T-helper 2 cell treated with Interferon-gamma antibody and Interleukin-4, amounts not matched to agents 5 μg/mL and 100 μg/mL, for 36 hours (primary cell): ENCODE data around the gene SYT7.

Source experiments
- DNase-seq: peaks from one replicate; pipeline ENCODE4 v3.0.0; 2021; ENCODE audit warnings: low spot score
- H3K27ac Mint-ChIP-seq: one replicate; pipeline ENCODE4 v1.8.0; 2021; ENCODE audit warnings: mild to moderate bottlenecking, mixed read lengths
- H3K27me3 Mint-ChIP-seq: one replicate; pipeline ENCODE4 v1.8.0; 2021; ENCODE audit warnings: low read depth, mixed read lengths
- H3K36me3 Mint-ChIP-seq: one replicate; pipeline ENCODE4 v1.8.0; 2021; ENCODE audit warnings: low read depth, mixed read lengths
- H3K4me1 Mint-ChIP-seq: one replicate; pipeline ENCODE4 v1.8.0; 2021; ENCODE audit warnings: low read depth, mixed read lengths
- H3K4me3 Mint-ChIP-seq: one replicate; pipeline ENCODE4 v1.8.0; 2022; ENCODE audit warnings: mild to moderate bottlenecking, moderate library complexity, mixed read lengths
- H3K9me3 Mint-ChIP-seq: one replicate; pipeline ENCODE4 v1.8.0; 2021; ENCODE audit warnings: mixed read lengths

Gene SYT7

DNA sequence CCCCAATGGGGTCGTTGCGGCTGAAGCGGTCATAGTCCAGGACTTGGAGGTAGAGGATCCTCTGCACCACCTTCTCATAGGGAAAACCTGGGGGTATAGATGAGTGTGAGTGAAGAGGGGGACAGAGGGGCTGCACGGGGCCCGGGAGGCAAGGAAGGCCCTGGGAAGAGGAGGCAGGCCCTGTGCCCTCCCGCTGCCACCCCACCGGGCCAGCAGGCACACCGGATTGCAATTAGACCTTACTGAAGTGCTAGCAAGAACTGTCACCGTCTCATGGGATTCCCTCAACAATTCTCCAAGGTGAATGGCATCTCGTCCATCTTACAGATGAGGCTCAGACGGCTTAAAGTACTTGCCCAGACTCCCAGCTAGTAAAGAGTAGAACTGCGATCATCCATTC lies 56.4 kb downstream of the SYT7 start:
- Mint-ChIP-seq H3K27ac (no peak overlapping the region), H3K27me3 (peaks cover 3% of the 10 kb centered on the region), H3K4me3 (no peak overlapping the region), H3K36me3 (no peaks in the 10 kb centered on the region), H3K4me1 (no peaks in the 10 kb centered on the region), H3K9me3 (no peaks in the 10 kb centered on the region)
- no peak for DNase-seq

DNA sequence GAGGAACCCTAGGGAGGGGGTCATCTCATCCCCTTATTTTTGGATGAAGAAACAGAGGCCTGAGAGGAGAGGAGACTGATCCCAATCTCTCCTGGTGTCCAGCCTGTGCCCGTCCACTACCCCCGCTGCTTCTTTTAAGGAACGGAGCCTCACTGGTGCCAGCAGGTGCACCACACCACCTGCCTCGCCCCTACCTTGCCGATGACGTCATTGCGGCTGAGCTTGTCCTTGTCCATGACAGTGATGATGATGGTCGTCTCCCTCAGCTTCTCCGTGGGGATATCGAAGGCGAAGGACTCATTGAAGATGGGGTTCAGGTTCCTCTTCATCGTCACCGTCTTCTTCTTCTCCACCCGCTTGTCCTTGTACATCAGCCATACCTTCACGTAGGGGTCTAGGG lies 58.0 kb downstream of the SYT7 start:
- no peaks in the 10 kb centered on the region for H3K36me3 Mint-ChIP-seq
- no peak overlapping the region for H3K27ac Mint-ChIP-seq
- peaks cover 3% of the 10 kb centered on the region for H3K27me3 Mint-ChIP-seq
- H3K4me1 Mint-ChIP-seq: no peaks in the 10 kb centered on the region
- DNase-seq: no peak
- H3K4me3 Mint-ChIP-seq: no peak overlapping the region
- no peaks in the 10 kb centered on the region for H3K9me3 Mint-ChIP-seq

DNA sequence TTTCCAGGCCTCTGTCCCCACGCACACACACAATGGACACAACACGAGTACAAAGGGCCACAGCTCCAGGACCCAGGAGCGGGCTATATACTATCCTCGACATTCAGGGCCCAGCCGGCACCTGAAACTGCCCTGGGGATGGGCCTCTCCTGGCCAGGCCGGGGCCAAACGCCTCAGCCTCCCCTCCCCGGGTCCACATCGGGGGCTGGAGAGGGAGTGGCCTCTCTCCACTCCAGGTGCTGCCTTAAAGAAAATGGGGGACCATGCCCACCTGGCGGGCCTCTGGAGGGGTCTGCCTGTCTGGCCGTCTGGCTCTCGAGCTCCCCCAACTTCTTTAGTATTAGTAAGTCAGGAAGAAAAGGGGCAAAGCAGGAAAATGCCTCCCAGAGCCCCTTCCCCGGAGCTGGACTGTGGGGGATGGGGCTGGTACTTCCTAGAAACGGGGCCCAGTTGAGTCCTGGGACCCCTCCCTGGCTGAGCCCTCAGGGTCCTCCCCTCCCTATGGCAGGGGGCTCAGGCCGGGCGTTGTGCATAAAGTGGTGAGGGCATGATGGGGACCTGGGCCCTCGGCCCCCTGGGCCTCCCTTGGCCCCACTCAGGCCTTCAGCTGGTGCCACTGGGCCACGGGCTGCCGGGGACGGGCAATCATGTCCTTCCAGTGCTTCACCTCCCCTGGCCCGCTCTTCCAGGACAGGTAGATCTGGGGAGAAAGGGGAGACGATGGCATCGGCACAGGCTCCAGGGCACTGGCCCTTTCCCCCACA lies 62.7 kb downstream of the SYT7 start:
- Mint-ChIP-seq H3K4me3 (no peak overlapping the region), H3K27me3 (peaks cover 3% of the 10 kb centered on the region), H3K36me3 (no peaks in the 10 kb centered on the region), H3K27ac (no peak overlapping the region), H3K4me1 (no peaks in the 10 kb centered on the region), H3K9me3 (no peaks in the 10 kb centered on the region)
- DNase-seq: no peak

DNA sequence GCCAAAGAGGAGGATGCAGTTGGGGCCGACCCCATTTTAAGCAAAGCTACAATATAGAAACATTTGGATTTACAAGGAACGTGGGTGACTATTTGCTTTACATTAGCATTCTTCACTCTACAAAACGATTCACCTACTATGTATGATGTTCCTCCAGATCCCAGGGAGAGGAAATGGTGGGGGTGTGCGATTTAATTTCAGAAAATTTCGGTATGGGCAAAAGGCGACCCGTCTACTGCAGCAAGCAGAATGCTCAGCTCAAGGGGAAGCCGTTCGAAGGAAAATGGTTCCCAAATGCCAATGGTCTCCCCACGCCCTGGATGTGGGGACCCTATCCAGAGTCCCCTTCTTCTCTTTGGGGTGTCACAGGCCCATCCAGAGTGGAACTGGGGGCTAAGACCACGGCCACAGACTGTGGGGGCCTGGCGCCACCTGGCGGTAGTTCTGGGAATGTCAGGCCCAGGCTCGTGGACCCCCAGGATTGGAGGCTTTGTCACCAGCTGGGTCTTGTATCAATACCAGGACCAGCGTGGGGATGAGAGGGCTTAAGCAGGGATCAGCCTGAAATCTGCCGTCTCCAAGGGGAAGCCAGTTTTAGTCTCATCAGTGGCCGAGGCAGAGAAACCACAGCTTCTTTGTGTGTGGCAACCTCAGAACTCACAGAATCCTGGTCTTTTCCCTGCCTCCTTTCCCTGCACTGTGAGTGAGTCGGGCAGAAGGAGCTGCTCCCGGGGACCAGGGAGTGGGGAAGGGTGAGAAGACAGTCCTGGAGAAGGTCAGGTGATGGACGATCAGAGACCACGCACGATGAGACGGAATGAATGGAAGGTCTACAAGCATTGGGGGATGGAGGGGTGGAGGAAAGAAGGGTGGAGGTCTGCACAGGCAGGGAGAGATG lies 64.0 kb downstream of the SYT7 start:
- DNase-seq: peak; percentile 29
- Mint-ChIP-seq H3K27me3 (peaks cover 6% of the 10 kb centered on the region), H3K4me3 (no peak overlapping the region), H3K36me3 (no peaks in the 10 kb centered on the region), H3K4me1 (no peaks in the 10 kb centered on the region), H3K9me3 (no peaks in the 10 kb centered on the region), H3K27ac (no peak overlapping the region)

DNA sequence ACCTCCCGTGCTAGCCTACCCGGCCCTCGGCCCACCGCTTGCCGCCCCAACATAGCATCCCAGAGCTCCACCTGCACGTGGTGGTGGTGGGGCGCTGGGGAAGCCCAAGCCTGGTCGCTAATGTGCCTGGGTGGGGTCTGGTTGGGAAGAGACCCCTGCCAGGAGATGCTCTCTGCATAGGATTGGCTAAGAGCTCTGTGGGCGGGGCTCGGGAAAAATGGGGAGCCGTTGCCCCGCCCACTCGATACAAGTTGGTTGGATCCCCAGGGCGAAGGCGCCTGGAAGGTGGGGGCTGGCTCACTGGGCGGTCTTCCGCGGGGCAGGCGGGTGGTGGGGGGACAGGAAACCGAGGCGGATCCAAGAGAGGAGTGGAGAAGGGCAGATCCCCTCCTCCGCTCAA lies 64.7 kb downstream of the SYT7 start:
- Mint-ChIP-seq H3K4me3 (no peak overlapping the region), H3K27me3 (peaks cover 11% of the 10 kb centered on the region), H3K27ac (no peak overlapping the region), H3K4me1 (no peaks in the 10 kb centered on the region), H3K9me3 (no peaks in the 10 kb centered on the region), H3K36me3 (no peaks in the 10 kb centered on the region)
- DNase-seq: no peak

DNA sequence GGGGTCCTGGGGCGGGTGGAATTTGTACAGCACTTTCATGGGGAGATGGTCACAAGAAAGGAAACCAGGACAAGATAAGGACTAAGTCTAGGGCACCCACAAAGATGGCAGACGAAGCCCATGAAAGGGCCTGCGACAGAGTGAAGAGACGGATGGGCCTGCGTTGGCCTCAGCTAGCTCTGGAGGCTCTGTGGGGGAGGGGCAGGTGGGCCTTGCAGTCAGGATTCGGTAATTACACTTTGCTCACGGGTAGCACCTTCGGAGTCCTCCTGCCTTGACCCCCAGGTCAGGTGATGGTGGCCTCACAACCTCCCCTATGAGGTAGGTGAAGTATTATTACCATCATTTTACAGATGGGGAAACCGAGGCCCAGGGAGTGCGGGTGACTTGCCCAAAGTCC lies 65.2 kb downstream of the SYT7 start:
- Mint-ChIP-seq H3K4me3 (no peak overlapping the region), H3K27me3 (peaks cover 14% of the 10 kb centered on the region), H3K4me1 (no peaks in the 10 kb centered on the region), H3K9me3 (no peaks in the 10 kb centered on the region), H3K27ac (no peak overlapping the region), H3K36me3 (no peaks in the 10 kb centered on the region)
- DNase-seq: no peak

DNA sequence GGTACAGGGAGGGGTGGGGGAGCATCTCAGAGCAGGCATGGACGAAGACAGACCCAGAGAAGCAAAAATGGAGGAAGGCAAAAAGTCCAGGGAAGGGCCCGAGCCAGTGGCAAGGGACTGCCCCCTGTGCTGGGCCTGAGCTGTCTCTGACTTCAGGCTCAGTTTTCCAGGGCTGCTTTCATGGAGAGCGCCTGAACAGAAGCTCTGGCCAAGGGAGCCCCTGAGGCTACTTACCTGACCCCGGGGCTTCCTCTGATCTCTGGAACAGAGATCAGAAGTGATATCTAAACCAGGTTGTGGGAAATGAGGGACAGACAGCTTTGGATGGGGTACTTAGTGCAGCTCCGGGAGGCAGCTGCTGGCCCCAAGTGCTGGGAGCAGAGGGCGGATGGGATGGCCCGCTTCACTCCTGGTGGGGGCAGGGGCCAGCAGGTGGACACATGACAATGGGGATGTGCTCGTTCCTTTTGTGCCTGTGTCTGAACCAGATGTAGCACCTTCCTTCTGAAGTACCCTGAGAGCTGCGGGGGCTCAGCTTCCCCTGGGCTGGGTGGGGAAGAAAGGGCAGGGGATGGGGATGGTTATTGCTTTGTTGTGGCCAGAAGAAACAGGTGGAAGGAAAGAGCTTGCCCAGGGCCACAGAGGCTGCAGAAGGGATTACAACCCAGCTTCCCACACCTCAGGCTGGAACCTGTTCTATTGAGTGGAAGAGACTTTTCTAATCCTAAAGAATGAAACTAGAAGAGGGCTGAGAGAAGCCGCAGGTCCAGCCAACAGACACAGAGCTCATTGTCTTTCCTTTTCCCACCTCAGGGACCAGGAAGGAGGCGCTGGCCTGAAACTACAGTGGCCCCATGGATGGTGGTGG lies 66.6 kb downstream of the SYT7 start:
- DNase-seq: no peak
- H3K4me3 Mint-ChIP-seq: no peak overlapping the region
- H3K27ac Mint-ChIP-seq: no peak overlapping the region
- H3K4me1 Mint-ChIP-seq: no peaks in the 10 kb centered on the region
- H3K36me3 Mint-ChIP-seq: no peaks in the 10 kb centered on the region
- no peaks in the 10 kb centered on the region for H3K9me3 Mint-ChIP-seq
- peaks cover 19% of the 10 kb centered on the region for H3K27me3 Mint-ChIP-seq

DNA sequence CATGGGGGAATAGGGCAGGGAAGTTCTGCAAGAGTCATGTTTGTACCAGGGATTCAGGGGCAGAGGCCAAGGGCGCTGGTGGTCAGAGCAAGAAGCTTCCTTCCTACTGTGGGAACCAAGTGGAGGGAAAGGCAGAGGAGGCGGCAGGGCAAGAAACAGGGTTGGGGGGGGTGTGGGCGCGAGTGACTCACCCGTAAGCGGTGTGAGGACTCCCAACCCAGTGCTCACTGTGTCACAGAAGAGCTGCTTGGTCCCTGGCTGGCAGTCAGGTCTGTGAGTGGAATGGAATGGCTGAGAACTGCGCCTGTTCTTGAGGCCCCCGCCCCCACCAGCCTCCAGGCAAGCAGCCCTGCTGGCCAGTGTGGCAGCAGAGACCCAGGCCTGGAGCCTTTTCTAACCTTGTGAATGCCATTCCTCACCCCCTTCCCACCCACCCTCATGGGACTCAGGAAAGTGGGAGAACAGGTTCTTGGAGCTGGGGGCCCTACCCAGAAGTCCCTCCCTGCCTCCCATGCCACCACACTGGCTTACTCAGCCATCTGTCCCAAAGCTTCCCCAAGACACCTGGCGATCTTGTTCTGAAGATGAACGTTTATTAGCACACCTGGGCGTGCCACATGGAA lies 67.6 kb downstream of the SYT7 start:
- H3K36me3 Mint-ChIP-seq: no peaks in the 10 kb centered on the region
- H3K4me3 Mint-ChIP-seq: no peak overlapping the region
- no peak overlapping the region for H3K27ac Mint-ChIP-seq
- peaks cover 20% of the 10 kb centered on the region for H3K27me3 Mint-ChIP-seq
- no peaks in the 10 kb centered on the region for H3K9me3 Mint-ChIP-seq
- H3K4me1 Mint-ChIP-seq: peaks cover under 1% of the 10 kb centered on the region
- DNase-seq: no peak

DNA sequence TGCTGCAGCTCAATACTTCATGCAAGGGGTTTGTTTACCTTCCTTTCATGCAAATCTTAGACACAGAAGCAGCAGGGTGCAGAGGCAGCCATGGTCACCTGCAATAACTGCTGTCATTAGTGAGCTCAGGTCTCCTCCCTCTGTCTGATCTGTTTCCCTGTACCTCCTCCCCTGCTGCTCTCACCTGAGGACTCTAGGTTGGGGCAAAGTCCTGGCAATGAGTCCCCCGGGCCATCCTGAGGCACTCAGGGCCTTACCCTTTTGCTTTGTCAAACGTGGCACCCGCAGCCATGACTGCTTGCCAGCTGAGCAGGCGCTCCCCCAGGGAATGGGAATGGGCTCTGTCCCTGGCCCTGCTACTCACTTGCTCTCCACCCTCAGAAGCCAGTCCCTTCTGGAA lies 68.4 kb downstream of the SYT7 start:
- DNase-seq: no peak
- Mint-ChIP-seq H3K9me3 (no peaks in the 10 kb centered on the region), H3K36me3 (no peaks in the 10 kb centered on the region), H3K4me1 (peaks cover 7% of the 10 kb centered on the region), H3K27me3 (peaks cover 27% of the 10 kb centered on the region), H3K4me3 (no peak overlapping the region), H3K27ac (no peak overlapping the region)

DNA sequence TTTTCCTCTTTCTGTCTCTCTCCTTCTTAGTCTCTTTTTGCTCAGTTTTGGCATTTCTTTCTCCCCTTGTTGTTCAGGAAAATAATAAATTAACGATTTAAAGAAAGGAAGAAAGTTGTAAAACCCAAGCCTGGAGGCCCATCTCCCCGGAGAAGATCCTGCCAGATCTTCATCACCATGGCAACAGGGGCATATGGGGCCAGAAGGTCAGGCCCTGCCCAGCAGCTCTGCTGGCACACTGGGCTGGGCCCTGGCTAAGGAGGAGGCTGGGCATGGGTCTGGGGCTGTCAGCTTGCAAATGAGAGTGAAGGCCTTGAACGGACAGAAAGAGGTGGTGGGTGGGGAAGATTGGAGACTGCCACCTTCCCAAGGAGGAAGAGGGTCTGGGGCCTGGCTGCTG lies 69.5 kb downstream of the SYT7 start:
- H3K27me3 Mint-ChIP-seq: peaks cover 34% of the 10 kb centered on the region
- peaks cover 7% of the 10 kb centered on the region for H3K4me1 Mint-ChIP-seq
- no peak for DNase-seq
- no peak overlapping the region for H3K27ac Mint-ChIP-seq
- H3K9me3 Mint-ChIP-seq: no peaks in the 10 kb centered on the region
- H3K4me3 Mint-ChIP-seq: no peak overlapping the region
- no peaks in the 10 kb centered on the region for H3K36me3 Mint-ChIP-seq

DNA sequence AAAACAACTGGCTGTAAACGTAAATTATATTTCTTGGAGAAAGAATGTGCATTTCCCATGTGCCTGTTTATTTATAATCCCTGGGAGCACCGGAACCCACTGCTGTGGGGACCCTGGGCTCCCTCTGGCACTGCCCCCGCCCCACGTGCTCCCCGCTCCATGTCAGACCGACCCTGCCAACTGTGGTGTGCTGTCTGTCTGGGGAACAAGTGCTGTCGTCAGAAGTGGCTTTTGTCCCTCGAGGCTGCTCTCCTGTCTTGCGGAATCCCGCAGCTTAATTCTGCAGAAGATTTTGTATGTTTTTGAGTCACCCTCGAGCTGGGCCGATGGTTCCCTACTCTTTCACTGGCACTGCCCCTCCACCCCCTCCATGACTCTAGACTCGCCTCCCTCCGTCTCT lies 69.9 kb downstream of the SYT7 start:
- peaks cover 7% of the 10 kb centered on the region for H3K4me1 Mint-ChIP-seq
- no peaks in the 10 kb centered on the region for H3K36me3 Mint-ChIP-seq
- no peak for DNase-seq
- no peak overlapping the region for H3K27ac Mint-ChIP-seq
- H3K4me3 Mint-ChIP-seq: no peak overlapping the region
- H3K9me3 Mint-ChIP-seq: no peaks in the 10 kb centered on the region
- H3K27me3 Mint-ChIP-seq: peaks cover 38% of the 10 kb centered on the region

DNA sequence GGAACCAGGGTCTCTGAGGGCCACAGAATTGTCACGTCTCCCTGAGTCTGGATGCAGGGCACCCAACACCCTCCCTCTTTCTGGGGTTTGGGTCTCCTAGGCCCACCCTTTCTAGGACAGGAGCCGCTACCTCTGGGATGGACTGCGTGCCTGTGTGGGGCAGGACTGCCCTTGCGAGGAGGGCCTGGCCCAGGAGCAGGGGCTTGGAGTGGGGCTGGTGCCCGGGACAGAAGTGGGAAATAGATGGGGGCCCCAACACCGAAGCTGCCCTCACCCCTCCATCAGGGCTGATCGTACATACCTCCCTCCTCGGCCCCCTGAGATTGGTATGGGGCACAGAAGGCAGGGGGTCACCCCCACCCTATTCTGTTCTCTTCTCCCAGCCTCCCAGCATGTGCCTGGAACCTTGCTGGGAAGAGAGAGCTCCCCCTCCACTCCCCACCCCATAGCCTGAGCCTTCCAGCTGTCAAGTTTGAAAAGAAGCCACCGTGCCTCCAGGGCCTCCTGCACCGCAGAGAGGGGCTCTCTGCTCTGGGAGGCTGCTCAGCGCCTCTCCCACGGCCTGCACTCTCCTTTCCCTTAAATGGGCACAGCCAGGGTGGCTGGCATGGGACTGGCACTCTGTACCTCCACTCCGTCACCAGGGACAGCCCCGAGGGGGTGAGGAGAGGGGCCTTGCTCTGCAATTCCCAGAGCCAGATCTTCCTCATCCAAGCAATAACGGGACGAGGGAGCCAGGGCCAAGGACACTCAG lies 70.5 kb downstream of the SYT7 start:
- Mint-ChIP-seq H3K27me3 (peaks cover 39% of the 10 kb centered on the region), H3K4me3 (no peak overlapping the region), H3K36me3 (no peaks in the 10 kb centered on the region), H3K4me1 (peaks cover 7% of the 10 kb centered on the region), H3K27ac (no peak overlapping the region), H3K9me3 (no peaks in the 10 kb centered on the region)
- no peak for DNase-seq
